Right lobe of liver (tissue), 4 donors: Measurements from ENCODE around the gene ADAMTSL2.

Experiments used
- POLR2A ChIP-seq: fragments of 450-650 bp; IDR thresholded peaks from one replicate; pipeline ENCODE4 v1.6.1; 2017; ENCODE audit warnings: antibody characterized with exemption, mild to moderate bottlenecking
- TF ChIP-seq, protein P1 (sequence below), 4 donors: fragments of 200-600 bp in 3 of 4; fragments of 450-650 bp in 1 of 4; IDR thresholded peaks; one replicate each; pipeline versions ENCODE4 v1.5.1 to v1.8.0; 2016 to 2022; ENCODE audit warnings: antibody characterized with exemption in 4 of 4, mild to moderate bottlenecking in 2 of 4
- donor health status: DM: no; HTN: no; CAD: no.
- donor health status: DM: no; HTN: no; CAD: no.
- donor health status: DM: no; HTN: yes; CAD: no.

DNA sequence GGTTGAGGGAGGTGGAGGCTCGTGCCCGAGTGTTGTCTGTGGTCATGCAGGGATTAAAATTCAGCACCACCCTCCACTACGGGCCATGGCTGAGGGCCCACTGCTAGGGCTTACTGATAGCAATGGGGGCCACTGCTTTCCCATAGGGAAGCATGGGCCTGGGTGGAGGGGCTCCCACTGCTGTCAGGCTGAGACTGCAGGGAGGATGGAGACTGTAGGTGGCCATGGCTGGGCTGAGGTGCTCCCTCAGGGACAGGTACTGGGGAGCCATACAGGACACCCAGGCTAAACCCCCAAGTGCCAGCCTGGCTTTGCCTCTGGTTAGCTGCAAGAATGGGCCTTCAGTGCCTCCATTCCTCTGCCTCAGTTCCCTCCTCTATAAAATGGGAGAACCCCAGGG is 48.6 kb downstream of the ADAMTSL2 start:
- TF ChIP-seq, protein P1, sequence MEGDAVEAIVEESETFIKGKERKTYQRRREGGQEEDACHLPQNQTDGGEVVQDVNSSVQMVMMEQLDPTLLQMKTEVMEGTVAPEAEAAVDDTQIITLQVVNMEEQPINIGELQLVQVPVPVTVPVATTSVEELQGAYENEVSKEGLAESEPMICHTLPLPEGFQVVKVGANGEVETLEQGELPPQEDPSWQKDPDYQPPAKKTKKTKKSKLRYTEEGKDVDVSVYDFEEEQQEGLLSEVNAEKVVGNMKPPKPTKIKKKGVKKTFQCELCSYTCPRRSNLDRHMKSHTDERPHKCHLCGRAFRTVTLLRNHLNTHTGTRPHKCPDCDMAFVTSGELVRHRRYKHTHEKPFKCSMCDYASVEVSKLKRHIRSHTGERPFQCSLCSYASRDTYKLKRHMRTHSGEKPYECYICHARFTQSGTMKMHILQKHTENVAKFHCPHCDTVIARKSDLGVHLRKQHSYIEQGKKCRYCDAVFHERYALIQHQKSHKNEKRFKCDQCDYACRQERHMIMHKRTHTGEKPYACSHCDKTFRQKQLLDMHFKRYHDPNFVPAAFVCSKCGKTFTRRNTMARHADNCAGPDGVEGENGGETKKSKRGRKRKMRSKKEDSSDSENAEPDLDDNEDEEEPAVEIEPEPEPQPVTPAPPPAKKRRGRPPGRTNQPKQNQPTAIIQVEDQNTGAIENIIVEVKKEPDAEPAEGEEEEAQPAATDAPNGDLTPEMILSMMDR (IDR thresholded peaks at IDR 0.05): no peak
- TF ChIP-seq POLR2A: no peak
